ENCODE measurements around the gene TAC3. TPM values are rescaled to one million over a fixed set of nuclear protein-coding genes. Genes with fewer than 3 reads are reported as not detected.

Gene TAC3
- total RNA-seq, 4 donors from 2014 or later = not detected

GRCh38 chr12:57000393-57000792 is 15.9 kb downstream of the TAC3 start:
- Histone ChIP-seq H3K27me3 (no peaks in the 10 kb centered on the region), H3K27ac (replicated peaks in 1 of 4) (no peak overlapping the region), H3K9me3 (no peaks in the 10 kb centered on the region), H3K36me3 (peaks cover 29 to 78% (median 68%) of the 10 kb centered on the region in 4 donors), H3K4me1 (peaks cover 12 to 33% (median 25%) of the 10 kb centered on the region in 4 donors), H3K4me3 (no peak overlapping the region)
- WGBS = 47% methylated on average over 1 of the region's 1 CpG
- intact Hi-C loops (cut with DNase I) = loop anchor here (5.0 kb wide), 1 partner anchor 248 kb away; the partner anchor contains the start of gene PRIM1
- no peak for TF ChIP-seq CTCF (IDR thresholded peaks at IDR 0.05)
- no peak for DNase-seq (ENCODE audit: extremely low spot score)

GRCh38 chr12:56999456-56999855 is 16.9 kb downstream of the TAC3 start:
- TF ChIP-seq POLR2AphosphoS5 (IDR thresholded peaks at IDR 0.05) = no peak
- TF ChIP-seq CTCF (IDR thresholded peaks at IDR 0.05) = no peak
- no peak for TF ChIP-seq EP300 (IDR thresholded peaks at IDR 0.05)
- TF ChIP-seq POLR2A (IDR thresholded peaks at IDR 0.05; ENCODE audit: low read depth) = no peak
- Histone ChIP-seq H3K27ac (replicated peaks in 1 of 4) (no peak overlapping the region), H3K27me3 (no peaks in the 10 kb centered on the region), H3K4me1 (peaks cover 6 to 23% (median 16%) of the 10 kb centered on the region in 4 donors), H3K4me3 (no peak overlapping the region), H3K9me3 (no peaks in the 10 kb centered on the region), H3K36me3 (peaks cover 27 to 81% (median 70%) of the 10 kb centered on the region in 4 donors)
- WGBS = 89% methylated on average over 4 of the region's 4 CpGs
- intact Hi-C loops (cut with DNase I) = no loop called here
- DNase-seq (ENCODE audit: extremely low spot score) = no peak

- Histone ChIP-seq H3K36me3 (peaks cover 22 to 76% (median 65%) of the 10 kb centered on the region in 4 donors), H3K27ac (replicated peaks in 1 of 4) (no peak overlapping the region), H3K4me1 (peaks cover 6 to 20% (median 13%) of the 10 kb centered on the region in 4 donors), H3K9me3 (no peaks in the 10 kb centered on the region), H3K4me3 (no peak overlapping the region), H3K27me3 (no peaks in the 10 kb centered on the region)
- WGBS = 67% methylated on average over 4 of the region's 4 CpGs
- DNase-seq (ENCODE audit: extremely low spot score) = no peak
- intact Hi-C loops (cut with DNase I) = no loop called here
- TF ChIP-seq CTCF (IDR thresholded peaks at IDR 0.05) (no peak), POLR2A (IDR thresholded peaks at IDR 0.05; ENCODE audit: low read depth) (no peak), EP300 (IDR thresholded peaks at IDR 0.05) (no peak), POLR2AphosphoS5 (IDR thresholded peaks at IDR 0.05) (no peak)
Observed at GRCh38 chr12:56998981-56999380, 17.3 kb downstream of the TAC3 start.

GRCh38 chr12:56998316-56998715 is 18.0 kb downstream of the TAC3 start:
- intact Hi-C loops (cut with DNase I) = no loop called here
- Histone ChIP-seq H3K36me3 (peaks cover 15 to 69% (median 58%) of the 10 kb centered on the region in 4 donors), H3K4me3 (no peak overlapping the region), H3K4me1 (peaks cover 6 to 20% (median 13%) of the 10 kb centered on the region in 4 donors), H3K27ac (replicated peaks in 1 of 4) (no peak overlapping the region), H3K9me3 (no peaks in the 10 kb centered on the region), H3K27me3 (no peaks in the 10 kb centered on the region)
- no peak for TF ChIP-seq CTCF (IDR thresholded peaks at IDR 0.05)
- TF ChIP-seq POLR2A (IDR thresholded peaks at IDR 0.05; ENCODE audit: low read depth) = no peak
- no peak for TF ChIP-seq POLR2AphosphoS5 (IDR thresholded peaks at IDR 0.05)
- TF ChIP-seq EP300 (IDR thresholded peaks at IDR 0.05) = no peak
- DNase-seq (ENCODE audit: extremely low spot score) = no peak
- WGBS = 95% methylated on average over 6 of the region's 6 CpGs
